Testis (tissue), 2 donors: ENCODE data around the gene MED27.

Experiments
- CTCF ChIP-seq, 3 experiments: fragments of 450-650 bp in 2 of 3; fragments of 200-600 bp in 1 of 3; sonication (generic) in 1 of 3; IDR thresholded peaks; one replicate each; pipeline ENCODE4 v1.5.1; 2016 to 2019; ENCODE audit warnings: antibody characterized with exemption in 3 of 3, mild to moderate bottlenecking in 2 of 3, moderate library complexity in 1 of 3
- POLR2A ChIP-seq: fragments of 450-650 bp; IDR thresholded peaks from one replicate; pipeline ENCODE4 v1.6.1; 2017; ENCODE audit warnings: antibody characterized with exemption, mild to moderate bottlenecking, moderate library complexity

- TF ChIP-seq CTCF (IDR thresholded peaks at IDR 0.05) (no peak), POLR2A (no peak)
These were observed 106.8 kb downstream of the MED27 start for GRCh38 chr9:131972889-131973288.
